GM21367 (cell line): ENCODE measurements around the gene APBB2.
"Not testable (repeated sequence)": the region's sequence is repeated elsewhere in the genome, so short reads cannot be mapped to it uniquely, and the experiment has no call there.

ENCODE experiments used
- ATAC-seq: cut with Tn5 transposase; IDR thresholded peaks from one replicate; pipeline ENCODE4 v1.9.1; 2021; ENCODE audit not compliant: unreplicated experiment

The APBB2 gene

DNA sequence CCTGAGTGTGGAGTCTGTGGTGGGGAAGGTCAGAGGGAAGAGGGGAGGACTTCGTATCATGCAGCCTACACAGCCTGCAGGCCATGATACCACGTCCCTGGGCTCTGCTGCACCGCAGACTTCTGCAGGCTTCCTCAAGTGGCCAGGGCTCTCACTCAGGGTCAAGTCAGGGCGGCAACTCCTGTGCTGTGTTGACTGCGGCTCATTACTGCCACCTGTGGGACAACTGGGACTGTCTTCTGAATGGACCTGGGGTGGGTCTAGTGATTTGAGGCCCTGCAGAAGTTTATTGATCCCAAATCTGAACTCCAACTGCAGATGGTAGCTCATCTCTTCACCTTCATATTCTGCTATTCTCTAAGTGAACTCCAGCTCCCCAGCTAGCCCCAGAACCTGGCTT lies 297.5 kb downstream of the APBB2 start:
- ATAC-seq = peak; percentile 82

DNA sequence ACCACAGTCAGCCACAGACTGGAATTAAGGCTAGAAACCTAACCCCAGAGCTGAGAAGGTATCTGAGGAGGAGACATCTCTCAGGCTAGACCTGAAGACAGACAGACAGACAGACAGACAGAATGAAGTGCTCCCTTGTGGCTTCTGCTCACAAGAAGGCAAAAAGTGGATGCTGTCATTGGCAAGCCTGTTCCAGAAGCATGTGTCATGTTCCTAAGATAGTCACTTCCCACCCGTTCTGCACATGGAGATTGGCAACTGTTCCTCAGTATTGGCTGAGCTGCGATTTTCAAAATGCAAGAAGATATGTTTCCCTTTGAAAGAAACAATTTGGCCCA lies 298.2 kb downstream of the APBB2 start:
- ATAC-seq = no peak

DNA sequence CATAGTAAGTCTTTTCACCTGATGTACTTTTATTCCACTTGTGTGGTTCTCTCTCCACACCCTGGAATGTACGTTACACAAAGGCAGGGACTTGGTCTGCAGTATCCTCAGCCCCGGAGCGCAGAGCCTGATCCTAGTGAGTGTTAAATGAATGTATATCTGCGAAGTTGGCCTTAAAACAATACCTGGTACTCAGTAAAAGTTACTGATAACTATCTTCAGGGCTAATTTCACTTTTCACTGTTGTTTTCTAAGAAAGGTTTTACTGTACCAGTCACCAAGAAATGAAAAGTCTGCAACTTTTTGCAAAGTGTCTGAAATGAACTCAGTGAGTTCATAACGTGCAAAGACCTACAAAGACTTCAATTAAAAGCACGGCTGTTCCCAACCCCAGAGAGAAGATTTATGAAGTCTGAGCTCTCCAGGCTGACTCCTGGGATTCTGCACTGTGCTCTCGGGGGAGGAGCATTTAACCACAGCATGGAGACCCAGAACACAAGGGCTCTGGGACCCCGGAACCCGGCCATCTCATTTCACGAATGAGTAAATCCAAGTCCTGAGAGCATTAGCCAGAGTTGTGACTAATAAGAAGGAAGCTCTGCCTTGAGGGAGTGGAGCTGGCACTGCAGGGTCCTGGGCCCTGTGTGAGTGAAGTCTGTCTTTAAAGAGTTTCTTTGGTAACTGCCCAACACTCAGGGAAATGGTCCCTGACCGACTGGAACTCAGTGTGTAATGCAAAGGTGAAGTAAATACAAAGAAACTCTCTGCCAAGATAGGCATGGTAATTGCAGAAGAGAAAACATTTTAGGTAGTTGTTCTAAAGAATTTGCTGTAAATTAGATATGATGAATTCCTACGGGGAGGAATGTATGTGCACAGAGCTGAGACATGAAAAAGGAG lies 298.8 kb downstream of the APBB2 start:
- ATAC-seq = no peak

DNA sequence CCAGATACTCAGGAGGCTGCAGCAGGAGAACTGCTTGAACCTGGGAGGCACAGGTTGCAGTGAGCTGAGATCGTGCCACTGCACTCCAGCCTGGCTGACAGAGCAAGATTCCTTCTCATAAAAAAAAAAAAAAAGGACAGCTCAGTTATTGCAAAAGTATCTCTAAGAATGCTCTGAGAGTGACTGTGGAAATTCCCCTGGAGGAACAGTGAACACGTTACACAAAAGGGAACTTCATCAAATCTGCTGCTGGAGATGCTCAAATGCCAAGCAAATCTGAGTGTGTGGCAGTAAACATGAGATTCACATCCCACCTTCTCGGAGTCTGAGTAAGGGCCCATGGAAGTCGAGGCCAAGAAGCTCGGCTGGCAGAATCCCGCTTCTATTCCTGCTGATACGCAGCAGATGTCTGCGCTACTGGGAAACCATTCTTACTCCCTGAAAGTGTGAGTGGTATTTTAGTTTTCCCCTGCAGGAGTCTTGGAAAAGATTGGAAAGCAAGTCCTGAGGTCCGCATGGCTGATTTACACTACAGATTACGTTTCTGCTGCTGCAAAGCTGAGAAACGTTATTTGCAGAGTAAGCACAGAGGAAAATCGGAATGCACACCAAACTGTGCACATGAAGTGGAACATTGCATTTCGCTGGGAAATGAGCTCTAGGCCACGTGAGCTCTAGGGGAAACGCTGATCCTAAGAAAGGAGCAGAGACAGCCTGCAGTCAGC lies 301.7 kb downstream of the APBB2 start:
- no peak for ATAC-seq

DNA sequence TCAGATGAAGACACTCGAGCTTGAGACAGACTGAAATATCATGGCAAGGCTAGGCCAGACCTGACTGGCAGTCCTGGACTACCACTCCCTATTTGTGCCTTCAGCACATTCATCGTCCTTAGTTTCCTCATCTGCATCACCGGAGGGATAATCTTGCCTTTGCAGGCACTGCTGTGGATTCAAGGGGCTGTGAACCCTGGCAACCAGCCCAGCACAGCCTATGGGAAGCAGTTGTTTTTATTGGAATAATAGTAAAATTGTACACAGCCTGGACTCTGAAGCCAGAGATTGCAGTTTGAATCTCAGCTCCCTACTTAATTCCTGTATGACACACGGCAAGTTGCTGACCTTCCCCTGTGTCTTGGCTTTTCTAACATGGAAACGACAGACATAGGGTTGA lies 303.6 kb downstream of the APBB2 start:
- no peak for ATAC-seq

DNA sequence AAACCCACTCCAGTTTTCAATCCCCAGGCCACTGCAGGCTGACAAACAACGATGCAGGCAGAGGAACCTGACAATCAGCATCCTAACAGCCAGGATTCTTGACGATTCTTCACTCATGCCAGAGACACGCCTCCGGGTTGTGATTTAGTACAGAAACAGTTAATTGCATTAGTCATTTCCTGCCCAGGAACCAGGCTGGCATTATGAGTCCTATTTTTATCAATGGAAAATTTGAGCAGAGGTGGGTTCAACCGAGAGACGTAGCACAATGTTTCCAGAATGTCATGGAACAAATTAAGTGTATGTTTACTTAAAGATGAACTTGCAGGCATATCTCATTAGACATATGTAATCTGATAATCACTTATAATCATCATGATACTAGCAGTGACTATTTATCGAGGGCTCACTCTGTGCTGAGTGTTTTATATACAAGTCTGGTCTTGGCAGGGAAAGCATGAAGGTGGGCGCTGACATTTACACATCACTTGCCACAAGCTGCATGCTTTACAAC lies 304.9 kb downstream of the APBB2 start:
- no peak for ATAC-seq

DNA sequence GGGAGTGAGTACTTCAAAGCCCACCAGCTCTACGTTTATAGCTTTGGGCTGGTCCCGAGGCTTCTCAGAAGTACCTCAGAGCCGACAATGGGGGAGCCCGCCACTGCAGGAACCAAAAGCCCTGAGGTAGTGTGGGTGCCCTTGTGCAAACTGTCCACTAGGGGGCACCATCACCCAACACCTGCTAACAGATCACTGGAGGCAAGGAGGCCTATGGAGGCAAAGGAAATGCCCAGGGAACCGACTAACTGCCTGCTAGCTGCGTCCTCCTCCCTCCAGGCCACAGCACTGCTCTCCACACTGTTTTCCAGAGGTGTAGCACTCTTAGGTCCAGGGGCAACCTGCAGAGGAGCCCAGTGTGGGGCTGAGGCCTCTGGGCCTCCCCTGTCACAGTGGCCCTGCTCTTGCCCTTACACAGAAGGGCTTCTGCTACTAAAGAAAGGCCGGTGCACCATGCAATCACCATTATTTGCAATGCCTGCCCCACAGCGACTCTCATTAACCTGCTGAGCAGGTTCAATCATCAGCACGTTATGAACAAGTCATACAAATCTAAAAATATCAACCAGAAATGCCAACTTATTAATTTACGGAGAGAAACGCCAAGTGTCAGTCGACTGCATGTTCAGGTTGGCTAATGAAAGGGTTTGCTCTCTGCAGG lies 305.5 kb downstream of the APBB2 start:
- ATAC-seq = peak; percentile 92

DNA sequence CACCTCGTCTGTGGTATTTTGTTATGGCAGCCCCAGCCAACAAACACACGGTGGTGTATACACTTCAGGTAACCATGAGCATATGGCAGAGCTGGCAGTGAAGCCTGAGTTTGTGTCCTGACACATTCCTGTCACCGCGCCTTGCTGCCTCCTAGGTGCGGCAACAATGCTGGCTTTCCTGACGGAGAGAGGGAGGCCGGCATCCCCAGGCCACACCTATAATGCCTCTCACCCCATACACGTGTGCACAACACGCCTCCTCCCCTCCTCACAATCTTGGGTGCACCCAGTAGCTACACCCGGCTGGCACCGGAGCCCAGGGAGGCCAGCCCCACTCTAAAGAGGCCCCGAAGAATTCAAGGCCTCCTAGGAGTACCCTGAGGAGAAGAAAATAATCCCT lies 306.0 kb downstream of the APBB2 start:
- no peak for ATAC-seq

DNA sequence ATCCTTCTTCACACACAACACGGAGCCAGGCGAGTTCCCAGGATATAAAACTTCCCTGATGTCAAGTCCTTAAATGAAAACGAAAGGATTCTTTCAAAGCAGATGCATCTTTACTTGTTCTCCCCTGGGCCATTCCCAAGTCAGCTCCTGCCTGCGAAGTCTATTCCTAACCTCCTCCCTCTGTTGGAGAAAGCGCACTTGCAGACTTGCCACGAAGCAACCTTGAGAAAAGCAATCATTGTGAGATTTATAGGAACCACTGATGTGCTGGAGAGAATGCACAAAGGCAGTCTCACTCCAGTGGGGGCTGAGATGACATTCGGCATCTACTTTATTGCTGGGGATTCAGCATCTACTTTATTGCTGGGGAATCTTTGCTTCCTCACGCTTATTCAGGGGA lies 308.9 kb downstream of the APBB2 start:
- ATAC-seq = no peak

DNA sequence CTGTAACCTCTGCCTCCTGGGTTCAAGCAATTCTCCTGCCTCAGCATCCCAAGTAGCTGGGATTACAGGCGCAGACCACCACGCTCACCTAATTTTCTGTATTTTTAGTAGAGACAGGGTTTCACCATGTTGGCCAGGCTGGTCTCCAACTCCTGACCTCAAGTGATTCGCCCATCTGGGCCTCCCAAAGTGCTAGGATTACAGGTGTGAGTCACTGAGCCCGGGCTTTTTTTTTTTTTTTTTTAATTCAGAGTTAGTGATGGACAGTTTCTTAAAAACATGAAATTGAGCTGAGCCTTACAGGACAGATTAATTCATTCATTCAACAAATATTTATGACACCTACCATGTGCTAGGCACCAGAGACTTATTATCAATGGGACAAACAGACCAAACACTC lies 313.8 kb downstream of the APBB2 start:
- not testable (repeated sequence) for ATAC-seq

DNA sequence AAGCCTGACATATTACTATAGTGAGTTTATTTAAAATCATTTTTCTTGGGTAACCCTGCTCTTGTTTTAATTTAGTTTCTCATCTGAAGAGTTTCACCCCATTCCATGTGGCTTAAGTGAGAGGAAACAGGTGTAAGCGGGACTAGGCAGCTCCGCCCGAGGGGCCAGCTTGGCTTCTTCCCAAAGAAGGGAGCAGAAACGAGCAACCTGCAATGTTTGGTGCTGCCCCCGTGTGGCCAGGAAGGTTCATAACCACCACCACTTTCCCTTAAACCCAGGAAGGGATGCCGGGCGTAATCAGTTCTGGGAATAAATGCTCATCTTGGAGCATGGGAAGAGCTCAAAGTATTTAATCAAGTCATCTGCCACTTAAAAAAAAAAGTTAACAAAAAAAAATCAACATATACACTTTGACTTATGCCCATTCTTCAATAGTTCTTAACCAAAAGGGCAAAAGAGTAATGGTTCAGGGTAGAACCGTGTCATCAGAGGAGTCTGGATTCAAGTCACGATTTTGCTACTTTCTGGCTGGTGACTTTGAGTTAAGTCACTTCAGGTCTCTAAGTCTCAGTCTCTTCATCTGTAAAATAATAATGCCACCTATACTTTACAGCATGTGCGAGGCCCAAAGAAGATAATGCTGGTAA lies 316.7 kb downstream of the APBB2 start:
- no peak for ATAC-seq

DNA sequence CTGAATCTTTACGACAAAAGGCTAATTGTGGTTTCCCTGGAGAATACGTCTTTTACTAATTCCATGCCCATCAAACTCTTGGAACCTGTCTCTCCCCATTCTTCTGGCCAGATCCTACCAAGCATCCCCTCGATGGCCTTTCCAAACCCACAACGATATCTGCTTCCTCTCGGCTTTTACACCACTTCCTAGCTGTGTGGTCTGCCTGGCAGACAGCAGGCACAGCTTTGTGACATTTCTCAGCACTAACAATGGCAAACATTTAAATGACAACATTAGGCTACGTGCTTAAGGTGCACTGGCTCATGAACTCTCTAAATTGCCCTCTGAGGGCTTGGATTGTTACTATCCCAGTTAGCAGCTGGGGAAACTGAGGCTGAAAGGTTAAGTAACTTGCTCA lies 323.6 kb downstream of the APBB2 start:
- ATAC-seq = no peak

DNA sequence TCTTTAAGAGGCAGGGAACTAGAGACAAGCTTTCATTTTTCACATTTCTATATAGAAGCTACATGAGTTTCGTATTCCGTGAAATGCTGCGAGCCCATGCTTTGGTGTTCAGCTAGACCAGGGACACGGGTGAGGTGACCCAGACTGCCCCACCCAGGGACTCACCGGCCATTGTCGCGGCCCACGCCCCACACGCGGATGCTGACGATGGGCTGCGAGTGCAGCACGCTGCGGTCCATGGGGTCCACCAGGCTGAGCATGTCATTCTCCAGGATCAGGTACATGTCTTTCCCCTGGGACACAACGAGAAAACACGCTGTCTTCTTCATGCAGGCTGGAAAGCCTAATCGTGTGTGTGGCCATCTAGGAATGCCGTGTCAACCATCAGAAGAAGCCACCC lies 324.1 kb downstream of the APBB2 start:
- ATAC-seq = no peak

DNA sequence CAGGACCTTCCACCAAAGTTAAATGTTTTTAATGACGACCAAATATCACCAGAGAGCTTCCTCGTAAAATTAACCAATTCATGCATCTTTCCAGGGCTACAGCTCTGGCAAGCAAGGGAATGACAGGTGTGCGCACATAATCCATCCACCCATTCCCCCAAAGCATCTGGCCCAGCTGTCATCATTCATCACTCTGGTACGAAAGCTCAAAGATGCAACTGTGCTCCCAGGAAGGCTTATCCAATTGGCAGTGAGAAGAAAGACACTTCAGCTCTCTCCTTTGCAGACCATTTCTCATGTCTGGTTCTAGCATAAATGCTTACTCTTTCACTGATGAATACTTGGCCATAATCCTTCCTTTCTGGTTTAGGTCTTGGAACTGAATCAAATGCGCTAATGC lies 325.4 kb downstream of the APBB2 start:
- no peak for ATAC-seq

DNA sequence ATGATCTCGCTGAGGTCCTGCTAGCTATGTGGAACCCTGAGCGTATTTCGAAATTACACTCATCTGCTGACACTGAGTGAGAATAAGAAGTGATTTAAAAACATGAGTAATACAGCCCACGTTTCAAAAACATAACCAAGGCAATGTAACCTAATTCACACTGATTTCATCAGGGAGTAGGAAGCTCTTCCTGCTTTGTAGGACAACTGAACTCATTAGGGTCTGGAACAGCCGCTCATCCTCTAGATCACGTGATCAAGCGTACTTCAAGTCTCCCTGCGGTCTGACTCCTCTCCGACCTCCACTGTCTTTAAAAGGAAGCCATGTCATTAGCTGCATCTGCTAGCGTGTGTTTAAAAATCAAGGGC lies 326.6 kb downstream of the APBB2 start:
- no peak for ATAC-seq

DNA sequence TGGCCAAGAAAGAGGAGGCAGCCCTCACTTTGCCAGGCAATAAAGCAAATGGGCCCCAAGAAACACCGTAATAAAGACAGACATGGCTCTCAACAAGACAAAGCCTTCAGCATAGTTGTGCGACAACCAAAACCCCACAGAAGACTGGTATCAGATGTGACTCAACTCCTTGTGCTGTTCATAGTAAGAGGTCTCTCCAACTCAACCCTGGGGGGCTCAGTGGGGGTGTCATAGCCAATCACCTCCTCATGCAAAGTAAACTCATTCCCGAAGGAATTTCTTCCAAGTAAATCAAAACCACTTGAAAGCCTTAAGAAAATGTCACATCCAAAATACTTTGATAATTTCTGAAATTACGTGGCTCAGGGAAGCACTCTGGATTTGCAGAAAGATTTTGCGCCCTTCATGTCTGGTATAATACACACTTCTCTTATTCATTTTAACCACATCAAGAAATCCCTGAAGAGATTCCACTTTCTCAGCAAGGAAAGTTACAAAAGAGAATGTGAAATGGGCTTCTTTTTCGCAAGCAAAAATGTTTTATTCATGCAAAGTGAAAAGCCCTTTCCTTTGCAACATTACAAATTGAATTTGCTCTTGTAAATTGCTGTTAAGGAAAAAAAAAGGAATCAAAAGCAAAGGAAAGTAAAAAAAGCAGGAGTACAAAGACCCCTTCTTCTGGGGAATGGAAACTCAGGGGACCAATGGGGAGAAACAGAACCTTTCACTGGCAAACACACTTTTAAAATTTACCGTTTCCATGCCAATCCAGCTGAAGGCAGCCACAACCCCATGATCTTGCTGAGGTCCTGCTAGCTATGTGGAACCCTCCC lies 327.2 kb downstream of the APBB2 start:
- no peak for ATAC-seq

DNA sequence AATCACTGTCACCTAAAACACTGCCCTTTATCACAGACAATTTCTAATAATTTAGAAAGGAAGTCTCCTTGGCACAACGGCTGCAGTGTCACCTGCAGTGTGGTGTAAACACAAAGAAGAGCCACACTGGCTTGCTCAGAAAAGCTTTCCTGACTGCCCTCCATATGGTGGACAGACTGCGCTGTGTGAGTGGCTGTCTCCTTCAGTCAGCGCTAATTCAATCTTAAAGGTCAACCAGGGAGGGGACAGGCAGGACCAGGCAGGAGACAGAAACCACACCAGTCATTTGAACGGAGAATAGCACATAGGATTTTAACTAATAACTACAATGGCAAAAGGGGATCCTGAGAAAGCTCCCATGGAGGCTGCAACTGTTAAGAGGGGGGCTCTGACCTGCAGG lies 332.5 kb downstream of the APBB2 start:
- no peak for ATAC-seq

DNA sequence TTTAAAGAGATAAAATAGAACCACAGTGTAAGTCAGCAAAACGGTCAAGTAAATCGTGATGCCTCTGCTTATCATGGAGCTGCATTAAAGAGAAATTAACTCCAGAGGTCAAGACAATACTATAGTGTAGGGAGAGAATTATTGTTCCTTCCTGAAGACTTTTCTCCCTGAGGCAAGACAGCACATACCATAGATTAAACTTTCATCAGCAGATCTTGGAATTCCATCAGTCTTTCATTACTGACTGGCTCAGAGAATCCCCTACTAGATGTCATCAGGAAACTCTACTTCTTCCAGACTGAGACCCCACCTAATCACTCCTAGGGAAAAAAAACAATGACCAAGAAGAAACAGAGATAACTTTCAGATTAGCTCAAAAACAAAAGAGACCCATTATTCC lies 333.2 kb downstream of the APBB2 start:
- ATAC-seq = no peak

DNA sequence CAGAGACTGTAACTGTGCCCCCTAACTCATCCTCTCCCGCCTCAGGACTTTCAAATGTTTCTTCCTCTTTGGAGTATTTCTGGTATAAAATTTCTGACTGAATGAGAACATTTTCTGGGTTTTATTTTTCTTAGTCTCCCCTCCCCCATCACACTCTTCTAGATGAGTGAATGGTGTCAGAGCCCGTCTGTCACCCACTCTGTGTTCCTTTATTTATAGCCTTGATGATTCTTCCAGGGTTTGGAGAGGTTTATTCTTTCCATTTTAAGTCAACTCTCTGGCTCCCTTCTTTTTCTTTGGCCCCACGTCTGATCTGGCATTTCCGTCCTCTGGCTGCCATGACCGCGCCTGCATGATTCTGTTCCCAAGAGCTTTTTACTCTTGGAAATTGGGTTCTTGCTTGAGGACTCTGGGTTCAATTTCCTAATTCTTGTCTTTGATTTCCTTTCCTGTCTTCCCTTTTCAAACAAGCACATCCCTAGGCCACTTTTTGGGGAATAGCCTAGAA lies 335.7 kb downstream of the APBB2 start:
- ATAC-seq = no peak

DNA sequence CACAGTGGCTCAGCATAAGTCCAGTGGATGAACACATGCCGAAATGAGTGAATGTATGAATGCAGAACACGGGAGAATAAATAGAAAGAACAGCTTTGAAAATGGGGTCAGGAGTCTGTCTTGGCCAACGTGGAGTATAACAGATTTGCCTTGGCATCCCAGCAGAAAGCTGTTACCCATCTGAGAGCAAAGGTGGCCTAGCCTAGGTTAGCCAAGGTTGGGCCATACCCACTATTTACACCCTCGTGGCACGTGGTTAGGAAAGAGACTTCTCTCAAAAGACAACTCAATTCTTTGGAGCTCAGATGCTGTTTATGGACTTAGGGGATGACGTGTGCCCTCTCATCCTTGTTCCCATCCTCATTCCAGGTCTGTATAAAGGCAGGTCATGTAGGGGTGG lies 337.3 kb downstream of the APBB2 start:
- ATAC-seq = no peak
